NCI-H748 (cell line): ENCODE results near the gene ALPK3.

Experiments used
- DNase-seq: peaks from one replicate; lab custom pipeline; 2025; ENCODE audit not compliant: unreplicated experiment; lab: John Stamatoyannopoulos, UW

The ALPK3 gene

GRCh38 chr15:84889991-84890669 lies 73.0 kb downstream of the ALPK3 start:
- no peak for DNase-seq

DNA sequence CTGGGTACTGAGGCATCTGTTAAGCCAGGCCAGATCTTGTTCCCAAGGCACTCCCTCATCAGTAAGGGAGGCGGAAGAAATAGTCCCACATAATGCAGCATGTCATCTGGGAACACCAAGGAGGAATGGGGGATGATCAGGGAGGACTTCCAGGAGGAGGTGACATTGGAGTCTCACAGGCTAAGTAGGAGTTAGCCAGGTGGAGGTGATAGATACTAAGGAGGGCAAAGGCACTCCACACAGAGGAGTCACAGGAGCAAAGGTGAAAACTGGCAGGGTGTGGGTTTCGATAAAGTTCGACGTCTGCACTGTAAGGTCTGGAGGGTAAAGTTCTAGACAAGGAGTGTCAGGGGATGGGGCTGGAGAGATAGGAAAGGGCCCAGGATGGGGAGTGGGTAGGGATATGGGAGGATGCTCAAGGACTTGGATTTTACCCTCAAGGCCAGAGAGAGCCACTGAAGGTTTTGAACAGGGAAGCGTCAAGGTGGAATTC lies 73.6 kb downstream of the ALPK3 start:
- no peak for DNase-seq

DNA sequence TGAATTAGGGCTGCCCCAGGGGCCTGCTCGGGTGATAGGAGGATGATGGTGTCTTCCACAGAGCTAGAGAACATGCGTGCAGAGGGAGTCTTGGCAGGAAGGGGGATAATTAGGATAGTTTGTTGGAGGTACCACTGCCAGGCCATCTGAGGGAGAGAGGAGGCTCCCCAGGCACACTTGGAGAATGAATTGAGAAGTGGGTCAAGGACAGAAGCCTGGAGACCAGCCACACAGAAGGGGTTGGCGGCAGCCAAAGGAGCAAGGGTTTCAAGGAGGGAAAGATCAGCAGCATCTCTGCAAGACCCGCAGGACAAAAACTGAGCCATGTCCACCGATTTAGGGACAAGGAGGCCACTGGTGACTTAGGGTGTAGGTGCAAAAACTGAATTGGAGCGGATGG lies 74.2 kb downstream of the ALPK3 start:
- DNase-seq = no peak

DNA sequence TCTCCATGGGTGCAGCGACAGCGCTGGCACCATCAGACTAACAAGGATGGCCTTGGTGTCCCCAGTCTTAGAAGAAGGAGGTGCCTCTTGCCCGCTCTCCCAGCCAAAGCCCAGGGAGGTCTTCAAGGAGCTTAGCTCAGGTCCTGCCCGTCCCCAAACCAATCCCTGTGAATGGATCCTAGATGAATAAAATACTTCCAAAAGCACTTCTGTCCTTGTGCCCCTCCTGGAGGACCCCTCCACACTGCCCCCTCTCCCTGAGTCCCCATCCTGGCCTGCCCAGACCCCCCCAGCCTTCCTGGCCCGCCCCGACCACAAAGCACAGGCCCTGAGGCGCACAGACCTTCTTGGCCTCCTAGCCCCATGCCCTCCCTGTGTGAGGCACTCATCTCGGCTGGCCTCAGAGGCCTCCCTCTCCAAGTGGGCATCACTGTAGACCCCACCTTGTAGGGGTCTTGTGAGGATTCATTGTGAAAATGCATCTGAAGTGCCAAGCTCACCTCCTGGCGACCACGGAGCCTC lies 75.7 kb downstream of the ALPK3 start:
- DNase-seq = no peak

DNA sequence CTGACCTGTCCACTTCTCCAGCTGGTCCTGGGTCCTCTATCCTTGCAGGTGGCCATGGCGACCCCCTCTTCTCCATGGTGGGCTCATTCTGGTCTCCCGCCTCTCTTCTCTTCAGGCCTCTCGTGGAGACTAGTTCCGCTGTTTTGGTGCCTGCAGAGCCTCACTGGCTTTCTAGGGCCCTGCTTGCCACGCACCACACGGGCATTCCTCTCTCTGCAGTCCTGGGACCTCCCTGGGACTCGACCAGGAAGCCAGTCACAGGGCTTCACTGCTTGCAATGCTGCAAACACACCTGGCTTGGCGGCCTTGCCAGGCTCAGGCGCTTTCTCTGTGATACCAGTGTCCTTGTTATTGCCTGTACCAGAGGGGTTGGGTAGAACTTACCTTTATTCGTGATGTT lies 76.5 kb downstream of the ALPK3 start:
- DNase-seq = no peak

DNA sequence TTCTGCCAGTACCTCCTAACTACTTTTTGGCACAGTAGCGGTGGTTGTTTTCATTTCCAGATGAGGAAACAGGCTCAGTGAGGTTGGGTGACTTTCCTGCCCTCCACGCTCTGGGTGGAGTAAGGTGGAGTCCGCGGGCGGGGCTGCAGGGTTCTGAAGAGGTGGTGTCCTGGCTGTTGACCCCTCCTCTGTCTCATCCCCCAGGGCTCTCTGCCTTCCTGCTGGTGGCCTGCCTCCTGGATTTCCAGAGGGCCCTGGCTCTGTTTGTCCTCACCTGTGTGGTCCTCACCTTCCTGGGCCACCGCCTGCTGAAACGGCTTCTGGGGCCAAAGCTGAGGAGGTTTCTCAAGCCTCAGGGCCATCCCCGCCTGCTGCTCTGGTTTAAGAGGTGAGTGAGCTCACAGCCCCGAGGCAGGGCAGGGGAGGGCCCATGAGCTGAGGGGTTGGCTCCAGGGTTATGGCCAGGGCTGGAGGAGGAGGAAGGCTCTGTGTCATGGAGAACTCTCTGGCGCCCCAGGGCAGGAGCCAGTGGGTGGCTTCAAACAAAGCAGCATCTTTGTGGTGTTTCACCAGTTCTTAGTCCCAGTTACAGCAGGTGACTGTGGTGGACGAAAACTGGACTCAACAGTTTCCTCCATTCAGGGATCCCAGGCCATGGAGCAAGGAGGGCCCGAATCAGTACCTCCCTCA lies 77.7 kb downstream of the ALPK3 start:
- no peak for DNase-seq

DNA sequence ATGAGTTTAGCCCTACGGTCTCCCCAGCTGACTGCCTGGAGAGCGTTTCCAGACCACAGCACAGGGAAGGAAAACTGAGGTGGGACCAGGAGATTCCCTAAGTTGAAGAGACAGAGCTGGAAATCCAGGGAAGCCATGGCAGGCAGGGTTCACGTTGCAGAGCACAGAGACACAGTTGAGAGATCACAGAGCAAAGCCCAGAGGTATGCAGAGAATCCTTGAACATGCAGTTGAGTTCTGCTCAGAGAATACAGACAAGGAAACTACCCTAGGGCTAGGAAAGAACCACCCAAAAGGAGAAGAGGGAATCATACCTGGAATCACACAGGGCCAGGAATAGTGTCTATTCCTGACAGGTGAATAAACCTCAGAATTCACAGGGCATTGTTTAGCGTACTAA lies 81.6 kb downstream of the ALPK3 start:
- no peak for DNase-seq

GRCh38 chr15:84899750-84900149 lies 82.6 kb downstream of the ALPK3 start:
- no peak for DNase-seq

- no peak for DNase-seq
These were observed 84.4 kb downstream of the ALPK3 start for GRCh38 chr15:84901540-84901939.

DNA sequence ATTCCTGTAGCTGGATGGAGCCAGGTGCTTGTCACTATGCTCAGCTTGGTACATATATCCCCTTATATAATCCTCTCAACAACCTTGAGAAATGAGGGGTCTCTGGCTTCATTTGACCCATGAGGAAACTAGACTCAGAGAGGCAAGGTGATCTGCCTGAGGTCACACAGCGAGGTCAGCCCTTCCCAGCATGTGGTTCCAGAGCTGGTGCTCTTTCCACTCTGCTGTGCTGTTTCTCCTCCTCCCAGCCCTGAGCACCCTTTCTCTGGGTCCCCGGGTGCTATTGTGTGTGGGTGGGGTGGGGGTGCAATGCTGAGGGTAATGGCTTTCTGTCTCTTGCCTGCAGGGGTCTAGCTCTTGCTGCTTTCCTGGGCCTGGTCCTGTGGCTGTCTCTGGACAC lies 86.6 kb downstream of the ALPK3 start:
- DNase-seq = no peak

DNA sequence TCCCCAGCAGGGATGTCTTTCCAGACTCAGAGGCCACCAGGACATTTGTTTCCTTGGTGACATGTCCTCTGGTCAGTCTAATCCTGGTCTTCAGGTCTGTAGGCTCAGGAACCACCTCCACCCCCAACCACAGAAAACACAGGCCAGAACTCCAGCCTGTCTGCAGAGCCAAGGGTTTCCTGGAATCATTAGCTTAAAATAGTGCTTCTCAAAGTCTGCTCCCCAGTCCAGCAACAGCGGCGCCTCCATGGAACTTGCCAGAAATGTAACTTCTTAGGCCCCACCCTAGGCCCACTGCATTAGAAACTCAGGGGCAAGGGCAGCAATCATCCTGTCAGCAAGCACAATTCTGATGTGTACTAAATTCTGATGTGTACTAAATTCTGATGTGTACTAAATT lies 87.3 kb downstream of the ALPK3 start:
- DNase-seq = no peak

GRCh38 chr15:84905016-84905916 lies 88.1 kb downstream of the ALPK3 start:
- DNase-seq = no peak

DNA sequence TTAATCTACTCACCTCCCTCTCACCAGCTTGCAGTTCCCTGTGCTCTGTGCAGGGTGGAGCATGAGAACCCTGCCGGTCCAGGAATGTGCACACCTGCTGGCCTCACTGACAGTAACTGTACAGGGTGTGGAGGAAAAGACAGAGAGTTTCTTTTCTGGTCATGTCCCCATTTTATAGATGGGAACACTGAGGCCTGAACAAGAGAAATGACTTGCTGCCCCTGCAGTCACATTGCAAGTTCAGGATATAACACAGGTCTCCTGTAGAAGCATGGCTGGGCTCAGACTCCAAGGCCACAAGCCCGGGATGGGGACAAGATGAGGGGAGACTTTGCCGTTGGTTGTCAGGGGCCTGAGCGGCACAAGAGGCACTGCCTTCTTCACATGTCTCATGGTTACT lies 90.6 kb downstream of the ALPK3 start:
- no peak for DNase-seq

DNA sequence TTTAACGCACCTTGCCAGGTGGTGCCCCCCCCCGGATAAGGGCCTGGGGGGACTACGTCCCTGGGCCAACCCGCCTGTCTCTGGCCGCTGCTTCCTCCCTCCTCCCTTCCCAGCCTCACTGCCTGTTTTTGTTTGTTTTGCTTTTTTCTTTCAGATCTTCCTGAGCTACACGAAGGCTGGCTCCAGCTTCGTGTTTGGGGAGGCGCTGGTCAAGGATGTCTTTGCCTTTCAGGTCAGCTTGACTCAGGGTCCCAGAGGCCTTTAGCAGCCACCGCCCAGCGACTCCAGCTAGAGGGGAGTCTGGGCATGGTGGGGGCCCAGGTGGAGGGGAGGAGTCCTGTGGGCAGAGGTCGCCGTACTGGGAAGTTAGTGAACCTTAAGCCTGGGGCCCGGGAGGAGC lies 91.4 kb downstream of the ALPK3 start:
- DNase-seq = no peak

GRCh38 chr15:84909029-84909428 lies 91.9 kb downstream of the ALPK3 start:
- no peak for DNase-seq

- DNase-seq = no peak
These were observed 92.6 kb downstream of the ALPK3 start for GRCh38 chr15:84909782-84910181.

- peak; percentile 76 for DNase-seq
These were observed 93.9 kb downstream of the ALPK3 start for GRCh38 chr15:84910928-84911623.

- DNase-seq = no peak
These were observed 94.9 kb downstream of the ALPK3 start for GRCh38 chr15:84911879-84912660.

DNA sequence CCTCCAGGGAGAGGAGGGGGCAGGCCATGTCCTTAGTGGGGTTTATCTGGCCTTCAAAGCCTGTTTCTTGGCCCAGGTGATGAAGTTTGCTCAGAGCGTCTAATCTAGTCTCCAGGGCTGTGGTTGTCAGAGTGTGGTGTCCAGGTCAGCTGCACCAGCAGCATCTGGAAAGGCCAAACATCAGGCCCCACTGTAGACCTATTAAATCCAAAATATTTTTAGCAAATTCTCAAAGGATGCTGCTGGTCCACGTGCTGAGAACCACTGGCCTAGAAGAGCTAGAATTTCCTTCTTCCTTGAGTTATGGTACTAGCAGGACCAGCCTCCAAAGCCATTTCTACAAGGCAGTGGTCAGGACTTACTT lies 96.2 kb downstream of the ALPK3 start:
- DNase-seq = no peak

- DNase-seq = no peak
These were observed 97.2 kb downstream of the ALPK3 start for GRCh38 chr15:84914351-84914750.
